HS-5 (cell line): Measurements from ENCODE around the gene FLVCR2.

ENCODE experiments used
- DNase-seq: peaks from one replicate; pipeline ENCODE4 v3.0.0-alpha.2; 2012; ENCODE audit warnings: low read depth

The FLVCR2 gene

DNA sequence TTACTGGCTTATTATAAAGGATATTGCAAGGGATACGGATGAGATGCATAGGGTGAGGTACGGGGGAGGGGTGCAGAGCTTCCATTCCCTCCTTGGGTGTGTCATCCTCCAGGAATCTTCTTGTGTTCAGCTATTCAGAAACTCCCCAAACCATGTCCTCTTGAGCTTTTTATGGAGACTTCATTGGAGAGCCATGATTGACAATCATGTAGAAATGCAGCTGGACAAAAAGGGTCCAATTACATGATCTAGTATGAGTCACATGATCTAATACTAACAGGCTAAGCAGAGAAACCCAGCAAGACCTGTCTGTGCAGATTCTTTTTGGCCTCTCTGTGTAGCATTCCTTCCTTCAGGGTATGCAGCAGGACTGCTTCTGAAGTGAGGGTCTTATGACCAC is 23.9 kb upstream of the FLVCR2 start:
- DNase-seq, result peak; percentile 23

DNA sequence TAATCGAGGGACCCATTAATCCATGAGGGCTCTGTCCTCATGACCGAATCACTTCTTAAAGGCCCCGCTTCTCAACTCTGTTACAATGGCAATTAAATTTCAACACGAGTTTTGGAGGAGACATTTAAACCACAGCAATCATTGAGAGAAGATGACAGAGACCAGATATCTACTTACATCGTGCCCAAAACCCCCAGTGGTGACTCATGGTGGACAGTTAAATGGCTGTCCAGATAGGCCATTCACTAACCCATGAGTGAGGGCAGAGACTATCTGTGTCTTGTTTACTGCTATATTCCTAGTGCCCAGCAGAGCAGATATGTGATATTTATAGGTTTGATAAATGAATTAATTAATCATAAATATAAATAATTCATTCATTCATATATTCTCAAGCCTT is 20.0 kb upstream of the FLVCR2 start:
- no peak for DNase-seq

DNA sequence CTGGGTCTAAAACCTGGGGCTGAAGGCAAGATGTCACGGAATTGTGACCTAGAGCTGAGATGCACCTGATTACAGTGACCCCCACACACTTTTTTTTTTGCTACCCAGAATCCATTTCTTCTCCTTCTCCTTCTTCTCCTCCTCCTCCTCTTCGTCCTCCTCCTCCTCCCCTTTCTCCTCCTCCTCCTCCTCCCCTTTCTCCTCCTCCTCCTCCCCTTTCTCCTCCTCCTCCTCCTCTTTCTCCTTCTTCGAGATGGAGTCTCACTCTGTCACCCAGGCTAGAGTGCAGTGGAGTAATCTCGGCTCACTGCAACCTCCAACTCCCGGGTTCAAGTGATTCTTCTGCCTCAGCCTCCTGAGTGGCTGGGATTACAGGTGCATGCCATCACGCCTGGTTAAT is 19.4 kb upstream of the FLVCR2 start:
- DNase-seq, result no peak

DNA sequence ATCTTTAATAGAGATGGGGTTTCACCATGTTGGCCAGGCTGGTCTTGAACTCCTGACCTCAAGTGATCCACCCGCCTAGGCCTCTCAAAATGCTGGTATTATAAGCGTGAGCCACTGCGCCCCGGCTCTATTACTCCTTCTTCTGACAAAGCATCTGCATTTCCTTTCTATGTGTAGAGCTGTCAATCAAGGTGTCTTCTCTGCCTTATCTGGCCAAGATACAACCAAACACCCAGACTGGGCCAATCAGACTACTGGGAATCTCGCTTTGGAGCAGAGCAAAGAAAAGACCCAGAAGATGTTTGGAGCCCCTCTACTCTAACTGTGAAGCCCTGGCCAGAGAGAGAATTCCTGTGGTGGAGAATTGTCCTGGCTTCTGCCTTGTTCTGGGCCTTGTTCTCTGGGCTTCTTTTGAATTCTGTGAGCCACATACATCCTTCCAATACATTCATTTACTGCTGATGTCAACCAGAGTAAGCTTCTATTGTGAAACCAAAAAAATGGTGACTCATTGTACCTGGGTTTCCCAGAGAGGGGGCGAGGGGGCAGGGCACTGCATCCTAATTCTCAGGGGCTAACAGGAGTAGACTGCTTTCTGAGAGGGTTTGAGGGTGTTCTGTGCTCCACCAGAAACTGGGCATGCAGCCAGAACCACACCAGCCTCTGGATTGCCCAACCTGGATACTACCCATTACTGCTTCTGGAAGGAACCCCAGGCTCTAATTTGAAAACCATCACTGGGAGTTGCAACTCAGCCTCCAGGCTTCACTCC is 18.8 kb upstream of the FLVCR2 start:
- DNase-seq, result peak; percentile 20

DNA sequence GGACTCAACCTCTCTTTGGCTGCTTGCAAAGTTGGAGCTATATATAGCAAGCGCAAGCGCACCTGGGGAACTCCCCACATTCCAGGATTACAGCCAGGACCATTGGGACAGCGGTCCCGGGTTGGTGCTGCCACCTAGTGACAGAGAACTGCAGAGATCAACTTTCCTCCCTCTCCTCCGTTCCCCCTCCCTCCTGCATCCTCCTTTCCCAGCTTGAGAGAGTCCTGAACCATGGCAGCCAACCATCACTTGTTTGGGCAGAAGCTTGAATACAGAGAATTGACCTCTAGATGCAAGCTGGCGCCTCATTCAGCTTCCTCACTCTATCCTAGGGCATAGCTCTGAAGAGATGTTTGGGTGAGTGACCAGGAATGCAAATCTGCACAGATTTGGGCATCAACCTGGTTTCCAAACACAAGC is 17.4 kb upstream of the FLVCR2 start:
- DNase-seq, result peak; percentile 34

DNA sequence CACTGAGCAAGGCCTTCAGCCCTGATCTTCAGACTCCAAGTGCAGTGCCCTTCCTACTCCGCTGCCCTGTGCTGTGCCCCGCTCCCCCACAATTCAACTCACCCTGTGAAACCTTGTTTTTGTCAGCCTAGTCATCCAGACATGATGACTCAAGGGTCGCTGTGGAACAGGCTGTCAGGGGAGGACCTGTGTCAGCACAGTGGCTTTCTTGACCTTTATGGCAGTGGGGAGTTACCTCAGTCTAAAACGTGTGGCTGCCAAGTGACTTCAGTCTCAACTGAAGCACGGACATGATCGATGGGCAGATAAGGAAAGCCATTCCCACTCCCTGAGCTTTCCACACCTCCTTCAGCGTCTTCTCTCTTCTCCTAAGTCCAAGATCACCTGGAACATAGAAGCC is 16.3 kb upstream of the FLVCR2 start:
- no peak for DNase-seq

DNA sequence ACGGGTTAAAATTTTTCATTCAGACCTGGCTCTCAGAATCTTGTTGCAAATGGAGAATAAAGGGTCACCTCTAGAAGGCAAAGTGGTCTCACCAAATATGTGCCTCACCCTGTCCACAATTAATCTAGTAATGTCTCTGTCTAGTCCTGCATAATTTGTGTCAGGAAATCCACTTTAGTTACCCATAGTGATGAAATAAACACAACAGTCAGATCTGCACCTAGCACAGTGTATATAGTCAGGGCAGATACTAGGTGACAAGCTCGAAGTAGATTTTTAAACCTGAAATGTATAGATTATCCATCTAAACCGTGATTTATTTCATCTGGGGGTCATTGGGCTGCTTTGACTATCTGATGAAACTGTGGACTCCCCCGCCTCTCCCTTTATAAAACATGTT is 15.9 kb upstream of the FLVCR2 start:
- DNase-seq, result no peak

DNA sequence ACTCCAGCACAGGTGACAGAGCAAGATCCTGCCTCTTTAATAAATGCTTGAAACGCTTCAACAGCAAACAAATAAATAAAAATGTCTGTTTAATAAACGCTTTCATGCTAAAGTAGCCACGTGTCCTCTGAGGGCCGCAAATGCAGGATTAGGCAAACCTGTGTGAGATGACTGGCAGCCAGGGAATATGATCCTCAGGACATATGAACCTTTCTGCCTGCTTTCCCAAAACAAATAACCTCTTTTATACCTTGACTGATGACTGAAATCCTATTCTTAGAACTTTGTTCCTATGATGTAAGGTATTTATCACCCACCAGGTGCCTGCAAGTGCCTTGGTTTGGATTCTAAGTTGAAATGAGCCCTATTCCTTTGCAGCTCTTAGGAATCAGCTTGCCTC is 14.5 kb upstream of the FLVCR2 start:
- DNase-seq, result no peak

DNA sequence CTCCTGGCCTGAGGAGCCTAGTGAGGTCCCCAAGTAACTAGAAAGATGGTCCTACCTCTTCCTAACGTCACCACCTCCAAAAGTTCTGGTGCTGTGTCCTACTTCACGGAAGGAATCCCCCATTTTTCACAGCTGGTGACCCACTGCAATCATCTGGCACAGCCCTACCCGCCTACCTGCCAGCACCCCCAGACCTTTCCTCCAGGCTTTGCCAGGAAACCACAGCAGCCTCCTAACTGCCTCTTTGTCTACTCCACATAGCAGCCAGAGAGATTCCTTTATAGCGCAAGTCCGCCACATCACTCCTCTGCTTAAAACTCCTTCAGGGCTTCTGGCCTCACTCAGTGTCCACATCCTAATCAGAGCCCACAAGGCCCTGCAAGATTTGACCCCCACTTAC is 13.4 kb upstream of the FLVCR2 start:
- no peak for DNase-seq

DNA sequence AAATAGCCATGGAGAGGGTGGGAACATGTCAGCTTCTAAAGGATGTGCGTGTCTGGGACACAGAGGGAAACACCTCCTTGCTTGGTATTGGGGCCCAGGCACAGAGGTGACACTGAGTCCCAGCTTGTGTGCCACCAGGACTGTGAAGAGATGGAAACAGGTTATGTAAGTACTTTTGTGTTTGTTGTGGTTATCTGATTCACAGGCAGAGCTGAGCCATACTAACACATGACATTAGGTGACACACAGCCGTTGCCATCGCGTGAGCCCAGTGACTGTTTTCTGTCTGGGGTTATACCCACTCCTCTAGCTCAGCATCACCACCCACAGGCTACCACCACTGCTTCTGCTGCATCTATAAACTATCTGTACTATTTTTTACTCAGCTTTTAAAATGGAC is 12.1 kb upstream of the FLVCR2 start:
- DNase-seq, result no peak

DNA sequence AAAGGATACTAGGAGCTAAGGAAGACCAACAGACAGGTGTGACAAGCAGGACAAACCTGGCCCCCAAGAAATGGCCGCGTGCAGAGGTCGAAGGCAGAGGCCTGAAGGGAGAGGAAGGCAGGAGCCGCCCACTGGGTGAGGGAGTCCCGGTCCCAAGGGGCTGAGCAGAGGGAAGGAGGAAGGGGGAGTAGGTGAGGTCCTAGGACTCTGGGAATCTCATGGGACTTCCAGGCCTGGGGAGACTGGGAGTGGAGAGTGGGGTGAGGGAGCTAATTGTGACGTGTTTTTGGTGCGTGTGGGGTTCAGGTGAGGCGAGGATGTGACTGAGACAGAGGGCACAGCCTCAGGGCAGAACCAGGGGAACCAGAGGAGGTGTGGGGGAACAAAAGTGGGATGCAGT is 11.7 kb upstream of the FLVCR2 start:
- no peak for DNase-seq

DNA sequence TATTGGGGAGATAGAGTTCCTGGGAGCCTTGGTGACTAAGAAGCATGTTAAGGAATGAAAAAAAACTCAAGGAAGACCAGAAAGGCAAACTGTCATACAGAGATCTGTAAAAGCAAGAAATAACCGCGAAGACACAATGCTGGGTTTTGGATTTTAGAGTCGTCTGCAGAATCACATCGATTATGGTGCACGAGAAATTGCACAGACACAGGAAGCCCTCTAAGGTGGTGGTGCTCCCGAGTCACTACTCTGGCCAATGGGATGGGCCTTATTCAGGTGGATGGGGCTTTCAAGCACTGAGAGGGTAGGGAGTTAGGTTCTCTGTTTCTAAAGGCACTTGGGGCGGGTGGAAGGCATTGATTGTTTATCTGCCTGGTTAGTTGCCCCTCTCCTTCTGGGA is 10.3 kb upstream of the FLVCR2 start:
- DNase-seq, result no peak

DNA sequence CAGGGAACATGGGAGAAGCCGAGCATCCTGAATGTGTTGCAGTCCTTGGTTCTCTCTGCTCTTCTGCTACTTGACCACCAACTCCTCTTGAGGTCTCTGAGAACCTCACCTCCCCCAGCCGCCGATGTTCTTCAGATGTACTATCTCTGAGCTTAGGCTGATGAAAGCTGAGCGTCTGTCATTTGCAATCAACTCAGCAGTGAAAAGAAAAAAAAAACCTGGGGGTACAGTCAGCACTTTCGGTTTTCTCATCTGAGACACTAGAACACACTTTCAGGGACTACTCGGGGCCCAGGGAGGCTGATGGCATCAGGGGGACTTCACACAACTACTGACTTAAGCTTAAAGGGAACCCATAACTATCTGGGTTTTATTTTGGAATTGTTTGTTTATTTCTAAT is 9.6 kb upstream of the FLVCR2 start:
- DNase-seq, result no peak

DNA sequence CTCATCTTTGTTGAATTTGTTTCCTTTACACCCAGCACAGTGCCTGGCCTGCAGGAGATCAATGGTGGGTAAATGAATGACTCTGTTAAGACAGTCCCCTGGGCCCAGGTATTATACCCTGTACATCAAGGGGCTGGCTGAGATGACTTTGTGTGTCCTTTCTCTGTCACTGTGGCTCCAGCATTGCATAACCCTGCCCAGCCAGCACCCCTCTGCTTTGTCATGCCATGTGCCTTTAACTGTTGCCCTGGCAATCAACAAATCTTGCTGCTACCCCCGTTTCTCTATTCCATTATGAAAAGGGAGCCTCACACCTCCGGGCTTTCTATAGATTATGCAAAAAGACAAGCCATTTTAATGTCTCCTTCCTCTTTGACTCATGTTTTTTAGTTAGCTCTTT is 7.6 kb upstream of the FLVCR2 start:
- no peak for DNase-seq

DNA sequence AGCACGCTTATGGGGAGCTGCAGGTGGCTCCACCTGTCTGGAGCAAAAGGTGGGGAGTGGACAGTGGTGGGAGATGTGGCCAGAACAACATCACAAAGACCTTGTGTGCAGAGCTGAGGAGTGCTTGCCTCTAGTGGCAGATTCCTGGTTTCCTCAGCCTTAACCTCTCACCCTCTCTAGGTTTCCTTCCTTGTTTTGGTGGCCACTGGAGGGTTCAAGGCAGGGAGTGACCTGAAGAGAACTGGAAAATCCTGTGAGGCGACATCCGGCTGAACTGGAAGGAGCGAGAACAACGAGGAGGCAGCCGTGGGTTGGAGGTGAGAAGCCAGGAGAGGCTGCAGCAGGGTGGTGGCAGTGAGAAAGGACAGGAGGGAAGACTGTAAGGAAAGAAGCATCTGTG is 6.3 kb upstream of the FLVCR2 start:
- no peak for DNase-seq

DNA sequence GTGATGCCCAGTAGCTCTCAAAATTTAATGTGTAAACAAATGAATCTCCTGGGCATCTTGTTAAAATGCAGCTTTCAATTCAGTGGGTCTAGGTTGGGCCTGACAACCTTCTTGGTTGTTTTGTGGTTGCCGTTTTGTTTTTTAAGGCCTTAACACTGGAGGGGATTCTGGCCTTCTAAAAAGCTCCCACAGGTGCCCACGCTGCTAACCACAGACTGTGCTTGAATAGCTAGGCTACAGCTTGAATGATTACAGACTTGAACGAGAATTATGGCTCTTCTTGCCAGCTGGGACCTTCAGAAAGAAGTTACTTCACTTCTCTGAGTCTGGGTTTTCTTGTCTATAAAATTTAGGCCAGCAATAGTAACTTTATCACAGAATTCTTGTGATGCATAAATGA is 1.3 kb upstream of the FLVCR2 start:
- no peak for DNase-seq

DNA sequence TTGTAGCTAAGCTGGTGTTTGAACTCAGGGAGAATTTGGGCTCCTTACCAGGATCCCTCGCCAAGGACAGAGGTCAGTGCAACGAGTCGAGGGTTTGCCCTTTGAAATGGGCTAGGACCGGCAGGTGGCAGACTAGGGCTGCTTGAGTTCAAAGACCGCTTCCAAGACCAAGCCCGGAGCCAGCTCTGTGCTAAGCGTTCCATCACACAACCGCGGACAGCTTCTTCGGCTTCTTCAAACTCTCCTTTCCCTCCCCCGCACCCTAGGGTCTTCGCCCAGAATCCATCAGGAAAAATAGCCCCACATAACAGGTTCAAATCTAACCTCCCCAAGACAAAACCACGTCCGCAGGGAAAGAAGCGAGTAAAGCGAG is 705 bp upstream of the FLVCR2 start:
- peak; percentile 48 for DNase-seq

DNA sequence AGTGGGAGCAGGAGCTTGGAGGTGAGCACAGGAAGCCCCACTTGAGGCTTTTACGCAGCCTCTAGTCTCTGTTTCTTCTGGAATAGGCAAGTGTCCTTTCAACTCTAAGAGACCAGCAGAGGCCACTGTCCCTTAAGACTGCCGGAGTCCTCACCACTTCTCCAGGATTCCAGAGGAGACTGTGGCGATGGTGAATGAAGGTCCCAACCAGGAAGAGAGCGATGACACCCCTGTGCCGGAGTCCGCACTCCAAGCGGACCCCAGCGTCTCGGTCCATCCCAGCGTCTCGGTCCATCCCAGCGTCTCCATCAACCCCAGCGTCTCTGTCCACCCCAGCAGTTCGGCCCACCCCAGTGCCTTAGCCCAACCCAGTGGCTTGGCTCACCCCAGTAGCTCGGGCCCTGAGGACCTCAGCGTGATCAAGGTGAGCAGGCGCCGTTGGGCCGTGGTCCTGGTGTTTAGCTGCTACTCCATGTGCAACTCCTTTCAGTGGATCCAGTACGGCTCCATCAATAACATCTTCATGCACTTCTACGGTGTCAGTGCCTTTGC is 442 bp downstream of the FLVCR2 start:
- no peak for DNase-seq

DNA sequence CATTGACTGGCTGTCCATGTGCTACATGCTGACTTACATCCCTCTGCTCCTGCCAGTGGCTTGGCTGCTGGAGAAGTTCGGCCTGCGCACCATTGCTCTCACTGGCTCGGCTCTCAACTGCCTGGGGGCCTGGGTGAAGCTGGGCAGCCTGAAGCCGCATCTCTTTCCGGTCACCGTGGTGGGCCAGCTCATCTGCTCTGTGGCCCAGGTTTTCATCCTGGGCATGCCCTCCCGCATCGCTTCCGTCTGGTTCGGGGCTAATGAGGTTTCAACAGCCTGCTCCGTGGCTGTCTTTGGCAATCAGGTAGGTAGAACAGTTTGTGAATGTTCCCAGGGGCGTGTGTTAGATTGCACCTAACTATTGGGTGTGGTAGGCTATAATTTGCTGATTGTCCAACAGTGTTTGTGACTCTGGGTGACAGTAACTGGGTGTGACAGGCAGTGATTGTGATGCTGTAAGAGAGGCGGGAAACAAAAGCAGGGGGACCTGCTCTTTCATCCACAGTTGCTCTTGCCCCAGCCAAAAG is 981 bp downstream of the FLVCR2 start:
- no peak for DNase-seq

DNA sequence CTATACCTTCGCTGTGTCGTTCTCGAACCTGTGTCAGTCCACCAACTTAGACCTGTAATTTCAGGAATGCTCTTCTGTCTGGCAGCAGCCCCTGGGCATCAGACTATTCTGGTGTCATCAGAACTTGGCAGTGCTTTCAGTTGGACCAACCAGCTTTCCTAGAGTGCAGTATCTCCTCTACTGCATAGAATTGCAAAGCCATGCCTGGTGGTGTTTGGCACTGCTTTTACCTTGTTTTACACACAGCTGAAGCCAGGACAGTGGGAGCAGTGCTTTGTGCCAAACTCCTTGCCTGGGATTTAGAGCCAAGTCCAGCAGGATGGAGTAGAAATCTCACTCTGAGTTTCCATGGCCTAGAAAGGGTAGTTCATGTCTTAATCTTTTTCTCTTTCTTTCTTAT is 1.5 kb downstream of the FLVCR2 start:
- no peak for DNase-seq

DNA sequence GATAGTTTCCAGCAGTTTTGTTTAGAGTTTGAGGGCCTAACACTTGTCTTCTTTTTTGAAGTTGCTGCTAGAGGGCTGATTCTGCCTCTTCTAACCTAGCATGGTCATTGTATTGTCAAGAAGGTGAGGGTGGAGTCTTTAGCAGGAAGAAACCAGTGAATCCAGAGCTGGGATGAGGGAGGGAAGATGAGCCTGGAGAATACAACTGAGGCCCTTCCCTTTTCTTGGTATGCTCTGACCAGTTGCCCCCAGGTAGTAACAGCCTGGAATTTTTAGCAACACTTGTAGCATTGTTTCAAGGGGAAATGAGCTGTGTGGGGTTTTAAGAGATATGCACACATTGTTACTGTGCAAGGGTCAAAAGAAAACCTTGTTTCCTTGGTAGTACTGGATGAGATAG is 9.0 kb downstream of the FLVCR2 start:
- no peak for DNase-seq

DNA sequence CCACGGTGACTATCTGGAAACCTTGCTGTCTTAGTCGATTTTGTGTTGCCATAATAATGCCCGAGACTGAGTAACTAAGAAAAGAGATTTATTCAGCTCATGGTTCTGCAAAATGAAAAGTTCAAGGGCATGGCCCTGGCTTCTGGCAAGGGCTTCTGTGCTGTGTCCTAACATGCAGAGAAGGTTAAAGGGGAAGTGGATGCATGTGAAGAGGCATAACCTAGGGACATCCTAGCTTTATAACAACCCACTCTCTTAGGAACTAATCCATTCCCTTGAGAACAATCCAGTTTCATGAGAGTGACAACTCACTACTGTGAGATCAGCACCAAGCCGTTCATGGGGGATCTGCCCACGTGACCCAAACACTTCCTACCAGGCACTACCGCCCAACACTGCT is 11.5 kb downstream of the FLVCR2 start:
- no peak for DNase-seq

DNA sequence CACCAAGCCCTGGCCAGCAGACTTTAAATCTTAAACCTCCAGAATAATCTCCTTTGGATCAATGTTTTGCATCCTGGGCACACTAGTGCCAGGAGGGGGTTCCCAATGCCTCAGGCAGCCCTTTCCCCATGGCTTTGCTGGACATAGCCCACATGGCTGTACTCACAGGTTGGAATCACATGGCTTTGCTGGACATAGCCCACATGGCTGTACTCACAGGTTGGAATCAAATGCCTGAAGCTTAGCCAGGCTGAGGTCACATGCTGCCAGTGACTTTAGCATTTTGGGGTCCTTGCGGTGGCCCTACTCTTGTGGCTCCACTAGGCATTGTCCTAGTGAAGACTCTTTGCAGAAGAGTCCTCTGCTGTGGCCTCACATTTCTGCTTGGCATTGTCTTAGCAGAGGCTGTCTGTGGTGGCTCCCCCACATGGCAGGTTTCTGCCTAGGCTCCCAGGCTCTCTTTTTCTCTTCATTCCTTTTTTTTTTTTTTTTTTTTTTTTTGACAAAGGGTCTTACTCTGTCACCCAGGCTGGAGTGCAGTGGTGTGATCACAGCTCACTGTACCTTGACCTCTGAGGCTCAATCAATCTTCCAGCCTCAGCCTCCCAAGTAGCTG is 13.0 kb downstream of the FLVCR2 start:
- no peak for DNase-seq
